A549 (cell line): ENCODE data around the gene PFN1. TPM values are rescaled to one million over a fixed set of nuclear protein-coding genes. Genes with fewer than 3 reads are reported as not detected.
A peak's percentile ranks its signal among the peaks of the same experiment; 100 is the strongest.

Source experiments
- ATAC-seq, 2 experiments: fragments of 200-7000 bp in 1 of 2; fragments of >200 bp in 1 of 2; cut with Nextera tagmentation in 1 of 2; cut with Tn5 transposase in 1 of 2; 3 replicates each; pipeline versions ENCODE4 v1.8.0 to v1.9.1; 2018 to 2020; ENCODE audit warnings: mild to moderate bottlenecking in 1 of 2, moderate library complexity in 1 of 2
- CTCF ChIA-PET: fragments of 300-600 bp; sonication (Branson Sonifier 250); formaldehyde crosslinking; extraction: SDS; loops from one replicate; lab custom pipeline; 2021; ENCODE audit warnings: antibody characterized with exemption, inconsistent platforms; lab: Yijun Ruan, JAX
- POLR2A ChIA-PET: fragments of 350-600 bp; formaldehyde crosslinking; extraction: SDS; loops from one replicate; lab custom pipeline; 2021; ENCODE audit warnings: antibody characterized with exemption, inconsistent platforms; lab: Yijun Ruan, JAX
- DNase-seq, 2 experiments: peaks; one replicate each; pipeline versions ENCODE4 v3.0.0 to v3.0.0-alpha.2; 2011 to 2016; ENCODE audit warnings: low read depth in 1 of 2, low spot score in 1 of 2
- FAIRE-seq: peaks from 2 replicates; lab custom pipeline; 2011; peaks lifted over from hg19 to GRCh38; lab: Jason Lieb, UNC
- H3K27ac ChIP-seq, 2 experiments: fragments of >200 bp; sonication (Bioruptor Twin); formaldehyde crosslinking; 3 replicates each; pipeline ENCODE4 v1.5.1; 2016 to 2017
- H3K4me1 ChIP-seq: fragments of >200 bp; sonication (Bioruptor Twin); formaldehyde crosslinking; 3 replicates; pipeline ENCODE4 v1.6.1; 2016
- H3K4me2 ChIP-seq: fragments of >200 bp; sonication (Bioruptor Twin); formaldehyde crosslinking; 3 replicates; pipeline ENCODE4 v1.6.1; 2016
- H3K4me3 ChIP-seq: fragments of >200 bp; sonication (Bioruptor Twin); formaldehyde crosslinking; 3 replicates; pipeline ENCODE4 v1.5.1; 2016
- H3K9me3 ChIP-seq: fragments of >200 bp; sonication (Bioruptor Twin); formaldehyde crosslinking; 3 replicates; pipeline ENCODE4 v1.6.1; 2016
- BHLHE40 ChIP-seq: IDR thresholded peaks from 2 replicates; pipeline ENCODE4 v1.6.1; 2012; ENCODE audit warnings: low read depth, low read length, inconsistent platforms
- CBX8 ChIP-seq: fragments of 200-600 bp; sonication (generic); IDR thresholded peaks from 2 replicates; pipeline ENCODE4 v1.6.1; 2016
- CTCF ChIP-seq: fragments of >200 bp; sonication (Bioruptor Twin); formaldehyde crosslinking; IDR thresholded peaks from 3 replicates; pipeline ENCODE4 v1.5.1; 2016
- E2F6 ChIP-seq: IDR thresholded peaks from 2 replicates; pipeline ENCODE4 v1.6.1; 2012; ENCODE audit warnings: low read depth, borderline replicate concordance
- EHMT2 ChIP-seq: fragments of 200-600 bp; sonication (generic); IDR thresholded peaks from 2 replicates; pipeline ENCODE4 v1.6.1; 2016; ENCODE audit warnings: antibody characterized with exemption, low read depth, mild to moderate bottlenecking, moderate library complexity
- FOSB ChIP-seq: fragments of 250-450 bp; sonication (Bioruptor Pico); IDR thresholded peaks from 2 replicates; pipeline ENCODE4 v1.5.0; 2020; ENCODE audit warnings: mild to moderate bottlenecking, moderate library complexity
- HES2 ChIP-seq: fragments of >200 bp; sonication (Bioruptor Twin); formaldehyde crosslinking; IDR thresholded peaks from 2 replicates; pipeline ENCODE4 v1.6.1; 2016
- HEYL ChIP-seq: fragments of 250-450 bp; sonication (Bioruptor Pico); IDR thresholded peaks from 2 replicates; pipeline ENCODE4 v1.8.0; 2021; ENCODE audit warnings: mild to moderate bottlenecking, moderate library complexity
- JUN ChIP-seq, 2 experiments: fragments of >200 bp; sonication (Bioruptor Twin); formaldehyde crosslinking; IDR thresholded peaks; 2 replicates in 1 of 2; 3 replicates in 1 of 2; pipeline ENCODE4 v1.6.1; 2016 to 2017
- KDM1A ChIP-seq: fragments of 200-600 bp; sonication (generic); IDR thresholded peaks from 2 replicates; pipeline ENCODE4 v1.6.1; 2016; ENCODE audit warnings: low read depth, mild to moderate bottlenecking
- POLR2A ChIP-seq: IDR thresholded peaks from 2 replicates; pipeline ENCODE4 v1.6.1; 2012; ENCODE audit warnings: mild to moderate bottlenecking, low read length
- POLR2AphosphoS2 ChIP-seq: conservative IDR thresholded peaks from 2 replicates; pipeline ENCODE4 v1.6.1; 2012; ENCODE audit warnings: low read length, improper control_type of control experiment, inconsistent platforms
- RARB ChIP-seq: fragments of 250-450 bp; sonication (Bioruptor Pico); IDR thresholded peaks from 2 replicates; pipeline ENCODE4 v1.8.0; 2021; ENCODE audit warnings: mild to moderate bottlenecking, moderate library complexity
- TFCP2L1 ChIP-seq: fragments of 250-450 bp; sonication (Bioruptor Pico); IDR thresholded peaks from 2 replicates; pipeline ENCODE4 v1.5.0; 2021; ENCODE audit warnings: mild to moderate bottlenecking
- ZC3H11A ChIP-seq: fragments of 450-650 bp; IDR thresholded peaks from 2 replicates; pipeline ENCODE4 v1.6.1; 2014; ENCODE audit warnings: antibody characterized with exemption, mild to moderate bottlenecking
- ZNF302 ChIP-seq: fragments of 250-450 bp; sonication (Bioruptor Pico); IDR thresholded peaks from 2 replicates; pipeline ENCODE4 v1.9.0; 2021; ENCODE audit warnings: inconsistent platforms, mild to moderate bottlenecking, moderate library complexity
- WGBS: methylation state at CpG from one replicate; pipeline ENCODE4 v1.1.6; 2017; ENCODE audit errors: missing lambda C conversion rate; 5-methylcytosine and 5-hydroxymethylcytosine counted together
- polyA plus RNA-seq, 4 experiments: library from polyadenylated mRNA; depleted of rRNA in 3 of 4; stranded (reverse); fragments of >200 nt; fragmentation: RNase III in 1 of 4; extraction: RNeasy Plus Mini Kit Qiagen cat#74134 plus additional on column Dnase treatment in 1 of 4; gene quantifications; 2 replicates in 3 of 4; 3 replicates in 1 of 4; pipeline ENCODE4 v1.2.3, GENCODE V29; 2011 to 2017
- TF ChIP-seq, protein P1 (sequence below): fragments of 250-450 bp; sonication (Bioruptor Pico); IDR thresholded peaks from 2 replicates; pipeline ENCODE4 v1.5.0; 2020; ENCODE audit warnings: low read depth, mild to moderate bottlenecking, moderate library complexity

Gene PFN1
- polyA plus RNA-seq, 2 of the 4 experiments (the other 2 are of a cell fraction) = 1,732 to 3,230 TPM

GRCh38 chr17:4956493-4957061 is 8.2 kb upstream of the PFN1 start:
- ATAC-seq = no peak
- POLR2A ChIA-PET = interaction anchor here (2.0 kb wide), 1 partner anchor 11 kb away, joined by 14 read pairs; the partner anchor contains the start of gene SPAG7
- FAIRE-seq = no peak

DNA sequence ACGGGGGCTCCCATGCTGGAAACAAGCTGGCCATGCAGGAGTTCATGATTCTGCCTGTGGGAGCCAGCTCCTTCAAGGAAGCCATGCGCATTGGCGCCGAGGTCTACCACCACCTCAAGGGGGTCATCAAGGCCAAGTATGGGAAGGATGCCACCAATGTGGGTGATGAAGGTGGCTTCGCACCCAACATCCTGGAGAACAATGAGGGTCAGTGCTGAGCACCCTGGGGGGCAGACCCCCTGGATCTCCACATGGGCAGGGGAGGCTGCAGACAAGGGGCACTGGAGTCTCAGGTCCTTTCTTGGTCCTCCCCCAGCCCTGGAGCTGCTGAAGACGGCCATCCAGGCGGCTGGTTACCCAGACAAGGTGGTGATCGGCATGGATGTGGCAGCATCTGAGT is 6.8 kb upstream of the PFN1 start:
- CTCF ChIA-PET = interaction anchor here (0.7 to 7.1 kb wide), 9 partner anchors 10 to 223 kb away, joined by 3 to 63 read pairs (median 4); partner anchors contain the start of genes CAMTA2, CHRNE, RNF167 and SLC25A11
- 96% methylated on average over 8 of the region's 8 CpGs for WGBS
- Histone ChIP-seq H3K4me3 (no peak overlapping the region), H3K9me3 (no peaks in the 10 kb centered on the region), H3K4me1 (peaks cover 27% of the 10 kb centered on the region), H3K4me2 (no peak overlapping the region), H3K27ac (no peak overlapping the region)
- FAIRE-seq = no peak
- POLR2A ChIA-PET = interaction anchor here (0.6 kb wide), 2 partner anchors 251 to 437 kb away, joined by 3 read pairs; partner anchors contain the start of gene PELP1
- TF ChIP-seq E2F6 (no peak), POLR2A (peak; percentile 18; the same call in 1 of the 2 replicates)
- no peak for ATAC-seq
- no peak for DNase-seq

More at GRCh38 chr17:4956493-4957061, 8.2 kb upstream of the PFN1 start:
- DNase-seq = no peak
- H3K27ac ChIP-seq = no peak overlapping the region
- no peak overlapping the region for H3K4me2 ChIP-seq
- WGBS = 91% methylated on average over 10 of the region's 10 CpGs
- no peak overlapping the region for H3K4me3 ChIP-seq
- CTCF ChIA-PET = interaction anchor here (0.6 to 7.1 kb wide), 8 partner anchors 8 to 74 kb away, joined by 3 to 63 read pairs (median 5); partner anchors contain the start of genes CAMTA2 and SPAG7
- no peaks in the 10 kb centered on the region for H3K9me3 ChIP-seq
- H3K4me1 ChIP-seq = peaks cover 17% of the 10 kb centered on the region
- TF ChIP-seq CTCF = peak; percentile 24; the same call in 2 of the 3 replicates
- no peak for TF ChIP-seq POLR2A
- peak; percentile 28; the same call in 1 of the 2 replicates for TF ChIP-seq POLR2AphosphoS2
- TF ChIP-seq JUN (IDR thresholded peaks at IDR 0.05) = peak in 1 of 2 experiments; percentile 25; a peak in 1 of 5 replicates

DNA sequence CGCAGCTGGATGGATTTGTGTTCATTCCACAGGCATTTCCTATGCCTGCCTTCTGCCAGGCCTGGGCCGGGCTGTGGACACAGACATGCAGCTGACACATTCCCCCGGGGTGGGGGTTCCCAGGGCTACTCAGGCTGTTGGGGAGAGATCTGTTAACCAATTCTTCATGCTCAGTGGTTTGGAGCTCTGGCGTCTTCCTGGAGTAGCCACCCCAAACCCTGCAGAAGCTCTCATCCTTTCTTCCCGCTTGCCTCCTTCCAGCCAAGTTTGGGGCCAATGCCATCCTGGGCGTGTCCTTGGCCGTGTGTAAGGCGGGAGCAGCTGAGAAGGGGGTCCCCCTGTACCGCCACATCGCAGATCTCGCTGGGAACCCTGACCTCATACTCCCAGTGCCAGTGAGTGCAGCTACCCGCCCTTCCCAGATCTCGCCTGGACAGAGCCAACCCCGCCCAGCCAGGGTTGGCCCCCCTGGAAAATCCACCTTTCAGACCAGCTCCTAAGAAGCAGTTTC is 5.2 kb upstream of the PFN1 start:
- TF ChIP-seq CBX8 = no peak
- no peak for DNase-seq
- no peak overlapping the region for H3K4me3 ChIP-seq
- no peaks in the 10 kb centered on the region for H3K9me3 ChIP-seq
- peak overlapping the region in 1 of 2 experiments; percentile 11; a peak in 2 of 6 replicates for H3K27ac ChIP-seq
- no peak for ATAC-seq
- ChIA-PET POLR2A (interaction anchor here (4.4 kb wide), 1 partner anchor 12 kb away, joined by 78 read pairs; the partner anchor contains the start of gene SPAG7), CTCF (interaction anchor here (1.1 to 7.1 kb wide), 5 partner anchors 12 to 44 kb away, joined by 4 to 63 read pairs (median 6); partner anchors contain the start of genes RNF167, SLC25A11 and SPAG7)
- no peak overlapping the region for H3K4me2 ChIP-seq
- peaks cover 27% of the 10 kb centered on the region for H3K4me1 ChIP-seq
- WGBS = 93% methylated on average over 14 of the region's 14 CpGs
- FAIRE-seq = no peak

DNA sequence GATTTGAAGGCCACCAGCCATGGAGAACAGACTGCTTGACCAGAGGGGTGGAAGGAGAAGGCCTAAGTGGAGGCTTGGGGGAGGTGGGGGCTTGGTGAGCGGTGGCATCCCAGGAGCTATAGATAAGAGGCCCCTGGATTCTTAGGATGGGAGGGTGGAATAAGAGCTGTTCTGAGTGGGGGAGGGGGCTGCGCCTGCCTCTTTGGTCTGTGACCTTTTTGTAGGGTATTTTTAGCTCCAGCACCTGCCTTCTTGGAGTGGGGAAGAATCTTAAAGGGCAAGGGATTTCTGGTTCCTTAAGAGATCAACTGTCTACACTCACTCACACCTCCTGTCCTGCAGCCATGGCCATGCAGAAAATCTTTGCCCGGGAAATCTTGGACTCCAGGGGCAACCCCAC is 3.2 kb upstream of the PFN1 start:
- no peak for DNase-seq
- Histone ChIP-seq H3K4me1 (peaks cover 28% of the 10 kb centered on the region), H3K27ac (peak overlapping the region; percentile 99), H3K4me2 (peak overlapping the region; percentile 99), H3K9me3 (no peaks in the 10 kb centered on the region), H3K4me3 (peak overlapping the region; percentile 98)
- ATAC-seq = no peak
- WGBS = 71% methylated on average over 3 of the region's 3 CpGs
- FAIRE-seq = no peak
- CTCF ChIA-PET = interaction anchor here (1.1 to 7.1 kb wide), 7 partner anchors 14 to 110 kb away, joined by 4 to 63 read pairs (median 7); partner anchors contain the start of genes CAMTA2 and SPAG7
- TF ChIP-seq CBX8 (no peak), ZC3H11A (no peak), FOSB (no peak), TFCP2L1 (CRISPR knock-in tag) (no peak), ZNF302 (CRISPR knock-in tag) (no peak), EHMT2 (no peak), HEYL (CRISPR knock-in tag) (no peak), BHLHE40 (no peak), CTCF (no peak), KDM1A (no peak), HES2 (no peak), RARB (no peak), POLR2A (no peak)
- TF ChIP-seq, protein P1, sequence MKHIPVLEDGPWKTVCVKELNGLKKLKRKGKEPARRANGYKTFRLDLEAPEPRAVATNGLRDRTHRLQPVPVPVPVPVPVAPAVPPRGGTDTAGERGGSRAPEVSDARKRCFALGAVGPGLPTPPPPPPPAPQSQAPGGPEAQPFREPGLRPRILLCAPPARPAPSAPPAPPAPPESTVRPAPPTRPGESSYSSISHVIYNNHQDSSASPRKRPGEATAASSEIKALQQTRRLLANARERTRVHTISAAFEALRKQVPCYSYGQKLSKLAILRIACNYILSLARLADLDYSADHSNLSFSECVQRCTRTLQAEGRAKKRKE (CRISPR knock-in tag) = no peak
- POLR2A ChIA-PET = interaction anchor here (1.0 to 4.9 kb wide), 3 partner anchors 12 to 19 kb away, joined by 3 to 78 read pairs (median 68); partner anchors contain the start of genes RNF167, SLC25A11 and SPAG7
